ENCODE results near the gene CBR3.

The CBR3 gene

GRCh38 chr21:36134803-36135390 is at the start of gene CBR3:
CBR3 (plus strand) TSS chr21:36135079; CDS start chr21:36135193, 114 bp downstream.
- H3K27ac ChIP-seq: peak within 1 kb of the TSS; percentile 76
- no peak for TF ChIP-seq ZFX (IDR thresholded peaks at IDR 0.05)
- TF ChIP-seq, protein P1, sequence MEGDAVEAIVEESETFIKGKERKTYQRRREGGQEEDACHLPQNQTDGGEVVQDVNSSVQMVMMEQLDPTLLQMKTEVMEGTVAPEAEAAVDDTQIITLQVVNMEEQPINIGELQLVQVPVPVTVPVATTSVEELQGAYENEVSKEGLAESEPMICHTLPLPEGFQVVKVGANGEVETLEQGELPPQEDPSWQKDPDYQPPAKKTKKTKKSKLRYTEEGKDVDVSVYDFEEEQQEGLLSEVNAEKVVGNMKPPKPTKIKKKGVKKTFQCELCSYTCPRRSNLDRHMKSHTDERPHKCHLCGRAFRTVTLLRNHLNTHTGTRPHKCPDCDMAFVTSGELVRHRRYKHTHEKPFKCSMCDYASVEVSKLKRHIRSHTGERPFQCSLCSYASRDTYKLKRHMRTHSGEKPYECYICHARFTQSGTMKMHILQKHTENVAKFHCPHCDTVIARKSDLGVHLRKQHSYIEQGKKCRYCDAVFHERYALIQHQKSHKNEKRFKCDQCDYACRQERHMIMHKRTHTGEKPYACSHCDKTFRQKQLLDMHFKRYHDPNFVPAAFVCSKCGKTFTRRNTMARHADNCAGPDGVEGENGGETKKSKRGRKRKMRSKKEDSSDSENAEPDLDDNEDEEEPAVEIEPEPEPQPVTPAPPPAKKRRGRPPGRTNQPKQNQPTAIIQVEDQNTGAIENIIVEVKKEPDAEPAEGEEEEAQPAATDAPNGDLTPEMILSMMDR (conservative IDR thresholded peaks at IDR 0.05): no peak

DNA sequence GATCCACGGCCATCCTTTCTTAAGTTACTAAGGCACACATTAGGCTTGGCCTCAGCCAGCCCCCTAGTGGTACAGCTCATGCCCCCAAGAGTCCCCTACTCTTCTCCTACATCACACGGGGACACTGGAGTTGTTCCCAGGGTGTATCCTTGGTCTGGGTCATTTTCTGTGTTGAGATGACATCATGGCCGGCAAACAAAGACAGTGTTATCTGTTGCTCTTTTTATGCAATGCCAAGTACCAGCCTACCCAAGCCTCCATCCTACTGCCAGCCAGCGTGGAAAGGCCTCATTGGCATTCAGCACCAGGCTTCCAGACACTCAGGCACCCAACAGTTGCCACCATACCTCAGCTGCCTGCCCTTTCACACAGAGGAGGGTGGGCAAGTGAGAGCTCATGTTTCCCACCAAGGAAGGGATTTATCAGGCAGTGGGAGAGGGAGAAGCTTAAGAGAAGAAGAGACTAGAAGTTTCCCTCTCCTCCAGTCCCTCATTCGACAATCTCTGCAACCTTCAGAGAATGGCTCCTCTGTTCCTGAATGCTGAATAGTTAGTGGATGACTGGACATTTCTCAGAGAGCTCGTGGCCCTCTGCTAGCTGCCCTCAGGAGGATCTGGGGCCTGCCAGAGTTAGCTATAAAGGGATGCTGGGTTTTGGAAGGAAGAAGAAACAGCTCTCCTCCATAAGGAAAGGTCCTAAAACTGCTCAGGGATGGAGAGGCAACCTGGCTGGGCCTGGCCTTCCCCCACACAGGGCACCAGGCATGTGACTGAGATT is 47.3 kb upstream of the CBR3 start:
- H3K27ac ChIP-seq: no peak overlapping the region
- TF ChIP-seq, protein P1 (conservative IDR thresholded peaks at IDR 0.05): no peak
- no peak for TF ChIP-seq ZFX (IDR thresholded peaks at IDR 0.05)

DNA sequence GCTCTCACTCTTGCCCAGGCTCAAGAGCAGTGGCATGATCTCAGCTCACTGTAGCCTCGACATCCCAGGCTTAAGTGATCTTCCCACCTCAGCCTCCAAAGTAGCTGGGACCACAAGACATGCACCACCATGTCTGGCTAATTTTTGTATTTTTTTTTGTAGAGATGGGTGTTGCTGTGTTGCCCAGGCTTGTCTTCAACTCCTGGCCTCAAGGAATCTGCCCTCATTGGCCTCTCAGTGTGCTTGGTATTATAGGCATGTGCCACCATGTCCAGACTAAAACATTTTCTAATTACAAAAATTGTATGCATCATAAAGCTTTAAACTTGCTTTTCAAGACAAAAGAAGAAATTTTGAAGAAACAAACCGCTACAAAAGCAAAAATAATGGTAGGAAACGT is 44.9 kb upstream of the CBR3 start:
- no peak overlapping the region for H3K27ac ChIP-seq
- TF ChIP-seq, protein P1 (conservative IDR thresholded peaks at IDR 0.05): no peak
- TF ChIP-seq ZFX (IDR thresholded peaks at IDR 0.05): no peak

DNA sequence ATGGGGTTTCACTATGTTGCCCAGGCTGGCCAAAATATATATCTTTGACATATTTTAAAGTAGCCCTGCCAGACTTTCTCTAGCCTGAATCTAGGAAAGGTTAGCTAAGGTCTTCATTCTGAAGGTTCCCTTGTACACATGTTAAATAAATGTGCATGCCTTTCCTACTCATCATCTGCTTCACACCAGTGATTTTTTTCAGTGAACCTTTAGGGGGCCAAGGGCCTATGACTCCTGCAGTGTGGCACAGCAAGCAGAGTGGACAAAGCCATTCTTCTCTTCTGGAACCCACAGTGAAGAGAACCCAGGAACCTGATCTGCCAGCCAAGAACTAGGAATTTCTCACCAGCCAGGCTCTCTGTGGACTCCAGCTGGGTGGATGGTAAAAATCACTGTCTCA is 42.2 kb upstream of the CBR3 start:
- TF ChIP-seq, protein P1 (conservative IDR thresholded peaks at IDR 0.05): no peak
- no peak for TF ChIP-seq ZFX (IDR thresholded peaks at IDR 0.05)
- no peak overlapping the region for H3K27ac ChIP-seq

DNA sequence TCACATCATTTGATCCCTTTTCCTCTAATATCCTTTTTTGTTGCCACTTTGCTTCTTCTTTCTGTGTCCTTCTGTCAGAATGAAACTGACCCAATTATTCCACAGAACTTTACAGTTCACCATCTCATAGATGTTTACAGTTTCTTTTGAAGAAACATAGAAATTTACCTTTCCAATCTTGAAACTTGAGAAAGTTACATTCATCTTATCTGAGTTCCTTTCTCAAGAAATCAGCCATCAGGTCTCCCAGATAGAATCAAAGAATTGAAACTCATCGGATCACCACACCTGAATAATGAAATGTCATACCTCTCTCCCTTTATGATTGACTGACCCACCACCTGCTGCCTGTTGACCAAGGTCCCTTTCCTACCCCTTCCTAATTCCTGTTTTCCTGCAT is 41.4 kb upstream of the CBR3 start:
- no peak overlapping the region for H3K27ac ChIP-seq
- TF ChIP-seq, protein P1 (conservative IDR thresholded peaks at IDR 0.05): no peak
- no peak for TF ChIP-seq ZFX (IDR thresholded peaks at IDR 0.05)

GRCh38 chr21:36096398-36097290 is 38.2 kb upstream of the CBR3 start:
- no peak overlapping the region for H3K27ac ChIP-seq
- TF ChIP-seq ZFX (IDR thresholded peaks at IDR 0.05): no peak
- TF ChIP-seq, protein P1 (conservative IDR thresholded peaks at IDR 0.05): no peak
